GM10248 (cell line): ENCODE data around the gene UQCRQ.

Source experiments
- CTCF ChIA-PET: fragments of 300-600 bp; sonication (Branson Sonifier 250); formaldehyde crosslinking; extraction: SDS; loops from one replicate; lab custom pipeline; 2021; ENCODE audit warnings: antibody characterized with exemption; lab: Yijun Ruan, JAX
- POLR2A ChIA-PET: fragments of 350-650 bp; sonication (Branson Sonifier 250); formaldehyde crosslinking; extraction: SDS; loops from one replicate; lab custom pipeline; 2020; ENCODE audit warnings: antibody characterized with exemption; lab: Yijun Ruan, JAX
- DNase-seq: peaks from one replicate; pipeline ENCODE4 v3.0.0; 2012; ENCODE audit errors: extremely low spot score
- CTCF ChIP-seq: IDR thresholded peaks from 2 replicates; pipeline ENCODE4 v1.5.1; 2012; ENCODE audit warnings: mild to moderate bottlenecking, low read depth; ENCODE audit errors: extremely low read depth, missing control alignments, control extremely low read depth

The UQCRQ gene

GRCh38 chr5:132901730-132902129 is 35.3 kb downstream of the UQCRQ start:
- DNase-seq: no peak
- ChIA-PET CTCF (no interaction called here), POLR2A (no interaction called here)
- TF ChIP-seq CTCF: no peak

- TF ChIP-seq CTCF: no peak
- POLR2A ChIA-PET: no interaction called here
- CTCF ChIA-PET: interaction anchor here (0.6 to 1.7 kb wide), 2 partner anchors 10 to 1692 kb away, joined by 3 read pairs; no protein-coding TSS in a partner anchor
- no peak for DNase-seq
These were observed 39.5 kb downstream of the UQCRQ start for GRCh38 chr5:132905938-132906337.

GRCh38 chr5:132907161-132907560 is 40.7 kb downstream of the UQCRQ start:
- POLR2A ChIA-PET: no interaction called here
- TF ChIP-seq CTCF: no peak
- DNase-seq: no peak
- CTCF ChIA-PET: interaction anchor here (1.0 to 1.7 kb wide), 3 partner anchors 9 to 45 kb away, joined by 3 read pairs; no protein-coding TSS in a partner anchor

- no peak for DNase-seq
- ChIA-PET CTCF (no interaction called here), POLR2A (no interaction called here)
- no peak for TF ChIP-seq CTCF
These were observed 43.3 kb downstream of the UQCRQ start for GRCh38 chr5:132909702-132910101.

GRCh38 chr5:132915681-132916080 is 49.2 kb downstream of the UQCRQ start:
- no peak for TF ChIP-seq CTCF
- no peak for DNase-seq
- ChIA-PET CTCF (interaction anchor here (1.0 to 1.3 kb wide), 2 partner anchors 9 to 38 kb away, joined by 3 read pairs; no protein-coding TSS in a partner anchor), POLR2A (no interaction called here)

- POLR2A ChIA-PET: no interaction called here
- CTCF ChIA-PET: interaction anchor here (1.0 kb wide), 1 partner anchor 9 kb away, joined by 3 read pairs; no protein-coding TSS in a partner anchor
- DNase-seq: no peak
- TF ChIP-seq CTCF: no peak
These were observed 49.6 kb downstream of the UQCRQ start for GRCh38 chr5:132916086-132916485.
